HepG2 (cell line): ENCODE results near the gene EVA1C. TPM values are rescaled to one million over a fixed set of nuclear protein-coding genes. Genes with fewer than 3 reads are reported as not detected.

ENCODE experiments used
- AGO2 ChIP-seq: fragments of 200-400 bp; formaldehyde crosslinking; optimal IDR thresholded peaks from 2 replicates; pipeline ENCODE3; 2017; ENCODE audit warnings: mild to moderate bottlenecking, low read depth, low read length, moderate library complexity
- HOXA5 ChIP-seq: sonication (generic); formaldehyde crosslinking; IDR thresholded peaks from 2 replicates; pipeline ENCODE4 v1.4.0; 2020; ENCODE audit warnings: missing genetic modification reagents
- KDM5B ChIP-seq: sonication (generic); formaldehyde crosslinking; IDR thresholded peaks from 2 replicates; pipeline ENCODE4 v1.4.0; 2020; ENCODE audit warnings: missing genetic modification reagents, mild to moderate bottlenecking, borderline replicate concordance
- KLF16 ChIP-seq, 2 experiments: sonication (generic) in 1 of 2; formaldehyde crosslinking in 1 of 2; IDR thresholded peaks; 2 replicates each; pipeline versions ENCODE4 v1.6.1 to v1.8.0; 2016 to 2023; ENCODE audit warnings: missing genetic modification reagents in 2 of 2, missing compliant biosample characterization in 1 of 2
- NFYC ChIP-seq: IDR thresholded peaks from 2 replicates; pipeline ENCODE4 v1.6.1; 2016; ENCODE audit warnings: missing genetic modification reagents, missing compliant biosample characterization
- PHF21A ChIP-seq: sonication (generic); formaldehyde crosslinking; IDR thresholded peaks from 2 replicates; pipeline ENCODE4 v1.5.0; 2020; ENCODE audit warnings: mild to moderate bottlenecking, missing genetic modification reagents
- STAT5B ChIP-seq: sonication (generic); formaldehyde crosslinking; IDR thresholded peaks from 2 replicates; pipeline ENCODE4 v1.4.0; 2020; ENCODE audit warnings: missing genetic modification reagents
- ZFP82 ChIP-seq: sonication (generic); formaldehyde crosslinking; IDR thresholded peaks from 2 replicates; pipeline ENCODE4 v1.5.1; 2020; ENCODE audit warnings: mild to moderate bottlenecking, missing genetic modification reagents, borderline replicate concordance
- ZNF160 ChIP-seq: sonication (generic); formaldehyde crosslinking; IDR thresholded peaks from 2 replicates; pipeline ENCODE4 v1.8.0; 2022; ENCODE audit warnings: mild to moderate bottlenecking, inconsistent platforms, missing genetic modification reagents
- ZNF207 ChIP-seq: fragments of 450-650 bp; IDR thresholded peaks from 2 replicates; pipeline ENCODE4 v1.6.1; 2016; ENCODE audit warnings: antibody characterized with exemption, borderline replicate concordance
- ZSCAN9 ChIP-seq: IDR thresholded peaks from 2 replicates; pipeline ENCODE4 v1.6.1; 2016; ENCODE audit warnings: borderline replicate concordance
- polyA plus RNA-seq, 8 experiments: library from polyadenylated mRNA; depleted of rRNA in 3 of 8; stranded (reverse) in 7 of 8; unstranded in 1 of 8; fragments of >200 nt; fragmentation: Illumina TruSeq in 4 of 8; extraction: Trizol in 4 of 8; gene quantifications; 2 replicates each; pipeline versions ENCODE4 v1.2.1 to v1.2.3, GENCODE V29; 2011 to 2016; ENCODE audit warnings: low read depth in 4 of 8, missing spikeins in 1 of 8, mixed read lengths in 1 of 8; ENCODE audit not compliant: insufficient read depth in 1 of 8
- total RNA-seq, 5 experiments: library from RNA; depleted of rRNA; stranded (reverse); fragments of >200 nt; fragmentation: Illumina TruSeq; extraction: Trizol; gene quantifications; 2 replicates each; pipeline ENCODE4 v1.2.3, GENCODE V29; 2016; ENCODE audit warnings: low read depth in 1 of 5
- TF ChIP-seq, protein P1 (sequence below): sonication (generic); formaldehyde crosslinking; IDR thresholded peaks from 2 replicates; pipeline ENCODE4 v1.5.0; 2020; ENCODE audit warnings: mild to moderate bottlenecking, missing genetic modification reagents
- TF ChIP-seq, protein P2 (sequence below), 2 experiments: sonication (generic) in 1 of 2; formaldehyde crosslinking in 1 of 2; IDR thresholded peaks; 2 replicates each; pipeline versions ENCODE4 v1.4.0 to v1.6.1; 2016 to 2020; ENCODE audit warnings: borderline replicate concordance in 1 of 2, low read depth in 1 of 2, mild to moderate bottlenecking in 1 of 2, missing genetic modification reagents in 1 of 2
- TF ChIP-seq, protein P3 (sequence below): sonication (generic); formaldehyde crosslinking; IDR thresholded peaks from 2 replicates; pipeline ENCODE4 v1.4.0; 2020; ENCODE audit warnings: mild to moderate bottlenecking, missing genetic modification reagents
- TF ChIP-seq, protein P4 (sequence below): sonication (generic); formaldehyde crosslinking; IDR thresholded peaks from 2 replicates; pipeline ENCODE4 v1.5.0; 2020; ENCODE audit warnings: mild to moderate bottlenecking, missing genetic modification reagents

Gene EVA1C
- total and polyA plus RNA-seq, 2 of the 13 experiments (the other 11 are each of a cell fraction or from before 2014, with no cell fraction given) = 0.29 to 0.34 TPM

DNA sequence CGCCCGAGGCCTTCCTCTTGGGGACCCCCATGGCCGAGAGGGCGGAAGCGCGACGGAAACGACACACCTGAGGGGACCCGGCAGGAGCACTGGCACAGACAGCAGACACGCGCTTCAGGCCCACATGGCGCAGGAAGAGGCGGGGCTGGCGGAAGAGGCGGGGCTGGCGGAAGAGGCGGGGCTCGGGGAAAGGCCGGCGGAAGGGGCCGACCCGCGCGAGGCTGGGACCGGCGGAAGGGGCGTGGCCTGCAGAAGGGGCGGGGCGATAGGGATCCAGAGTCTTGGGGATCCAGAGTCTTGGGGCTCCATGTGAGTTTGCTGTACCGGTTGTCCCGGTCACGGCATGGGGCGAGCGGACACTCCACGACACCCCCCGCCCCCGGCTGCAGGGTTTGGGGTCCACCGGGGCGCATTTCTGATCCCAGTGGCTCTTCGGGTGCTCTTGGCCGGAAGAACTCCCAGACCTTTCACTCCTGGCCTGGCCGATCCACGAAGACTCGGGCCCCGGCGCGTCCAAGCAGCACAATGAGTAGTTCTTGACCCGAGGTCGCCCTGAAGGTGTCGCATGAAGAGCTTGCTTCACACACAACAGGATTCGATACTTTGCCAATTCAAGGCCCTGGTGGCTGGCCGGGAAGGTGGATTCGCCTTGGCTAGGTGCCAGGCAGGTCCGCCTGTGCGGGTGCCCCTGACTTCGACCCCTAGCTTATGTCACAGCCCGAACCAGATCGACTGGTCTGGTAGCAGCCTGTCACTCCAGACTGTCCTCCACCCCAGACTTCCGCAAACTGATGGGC, 19.4 kb upstream of the EVA1C start, which contains the start of gene URB1 (continued):
- TF ChIP-seq, protein P1, sequence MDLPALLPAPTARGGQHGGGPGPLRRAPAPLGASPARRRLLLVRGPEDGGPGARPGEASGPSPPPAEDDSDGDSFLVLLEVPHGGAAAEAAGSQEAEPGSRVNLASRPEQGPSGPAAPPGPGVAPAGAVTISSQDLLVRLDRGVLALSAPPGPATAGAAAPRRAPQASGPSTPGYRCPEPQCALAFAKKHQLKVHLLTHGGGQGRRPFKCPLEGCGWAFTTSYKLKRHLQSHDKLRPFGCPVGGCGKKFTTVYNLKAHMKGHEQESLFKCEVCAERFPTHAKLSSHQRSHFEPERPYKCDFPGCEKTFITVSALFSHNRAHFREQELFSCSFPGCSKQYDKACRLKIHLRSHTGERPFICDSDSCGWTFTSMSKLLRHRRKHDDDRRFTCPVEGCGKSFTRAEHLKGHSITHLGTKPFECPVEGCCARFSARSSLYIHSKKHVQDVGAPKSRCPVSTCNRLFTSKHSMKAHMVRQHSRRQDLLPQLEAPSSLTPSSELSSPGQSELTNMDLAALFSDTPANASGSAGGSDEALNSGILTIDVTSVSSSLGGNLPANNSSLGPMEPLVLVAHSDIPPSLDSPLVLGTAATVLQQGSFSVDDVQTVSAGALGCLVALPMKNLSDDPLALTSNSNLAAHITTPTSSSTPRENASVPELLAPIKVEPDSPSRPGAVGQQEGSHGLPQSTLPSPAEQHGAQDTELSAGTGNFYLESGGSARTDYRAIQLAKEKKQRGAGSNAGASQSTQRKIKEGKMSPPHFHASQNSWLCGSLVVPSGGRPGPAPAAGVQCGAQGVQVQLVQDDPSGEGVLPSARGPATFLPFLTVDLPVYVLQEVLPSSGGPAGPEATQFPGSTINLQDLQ (CRISPR knock-in tag) = no peak; the same call in 1 of the 2 replicates
- no peak for TF ChIP-seq ZNF160 (CRISPR knock-in tag)
- no peak for TF ChIP-seq ZNF207
- TF ChIP-seq, protein P2, sequence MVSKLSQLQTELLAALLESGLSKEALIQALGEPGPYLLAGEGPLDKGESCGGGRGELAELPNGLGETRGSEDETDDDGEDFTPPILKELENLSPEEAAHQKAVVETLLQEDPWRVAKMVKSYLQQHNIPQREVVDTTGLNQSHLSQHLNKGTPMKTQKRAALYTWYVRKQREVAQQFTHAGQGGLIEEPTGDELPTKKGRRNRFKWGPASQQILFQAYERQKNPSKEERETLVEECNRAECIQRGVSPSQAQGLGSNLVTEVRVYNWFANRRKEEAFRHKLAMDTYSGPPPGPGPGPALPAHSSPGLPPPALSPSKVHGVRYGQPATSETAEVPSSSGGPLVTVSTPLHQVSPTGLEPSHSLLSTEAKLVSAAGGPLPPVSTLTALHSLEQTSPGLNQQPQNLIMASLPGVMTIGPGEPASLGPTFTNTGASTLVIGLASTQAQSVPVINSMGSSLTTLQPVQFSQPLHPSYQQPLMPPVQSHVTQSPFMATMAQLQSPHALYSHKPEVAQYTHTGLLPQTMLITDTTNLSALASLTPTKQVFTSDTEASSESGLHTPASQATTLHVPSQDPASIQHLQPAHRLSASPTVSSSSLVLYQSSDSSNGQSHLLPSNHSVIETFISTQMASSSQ (IDR thresholded peaks at IDR 0.05; ENCODE audit: low read depth) = no peak
- TF ChIP-seq, protein P2 (CRISPR knock-in tag; IDR thresholded peaks at IDR 0.05; ENCODE audit: borderline replicate concordance) = no peak
- TF ChIP-seq ZFP82 (CRISPR knock-in tag) = no peak
- TF ChIP-seq HOXA5 = 0 out of 2 replicates have a peak, but pooled peaks have one; percentile 66
- TF ChIP-seq, protein P3, sequence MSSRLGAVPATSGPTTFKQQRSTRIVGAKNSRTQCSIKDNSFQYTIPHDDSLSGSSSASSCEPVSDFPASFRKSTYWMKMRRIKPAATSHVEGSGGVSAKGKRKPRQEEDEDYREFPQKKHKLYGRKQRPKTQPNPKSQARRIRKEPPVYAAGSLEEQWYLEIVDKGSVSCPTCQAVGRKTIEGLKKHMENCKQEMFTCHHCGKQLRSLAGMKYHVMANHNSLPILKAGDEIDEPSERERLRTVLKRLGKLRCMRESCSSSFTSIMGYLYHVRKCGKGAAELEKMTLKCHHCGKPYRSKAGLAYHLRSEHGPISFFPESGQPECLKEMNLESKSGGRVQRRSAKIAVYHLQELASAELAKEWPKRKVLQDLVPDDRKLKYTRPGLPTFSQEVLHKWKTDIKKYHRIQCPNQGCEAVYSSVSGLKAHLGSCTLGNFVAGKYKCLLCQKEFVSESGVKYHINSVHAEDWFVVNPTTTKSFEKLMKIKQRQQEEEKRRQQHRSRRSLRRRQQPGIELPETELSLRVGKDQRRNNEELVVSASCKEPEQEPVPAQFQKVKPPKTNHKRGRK (CRISPR knock-in tag) = no peak
- peak; percentile 33; the same call in 1 of the 2 replicates for TF ChIP-seq PHF21A (CRISPR knock-in tag)
- TF ChIP-seq KLF16 (CRISPR knock-in tag; IDR thresholded peaks at IDR 0.05) = peak; percentile 18 to 76; a peak in 2 of 4 replicates
- no peak for TF ChIP-seq NFYC (CRISPR knock-in tag)
- TF ChIP-seq, protein P4, sequence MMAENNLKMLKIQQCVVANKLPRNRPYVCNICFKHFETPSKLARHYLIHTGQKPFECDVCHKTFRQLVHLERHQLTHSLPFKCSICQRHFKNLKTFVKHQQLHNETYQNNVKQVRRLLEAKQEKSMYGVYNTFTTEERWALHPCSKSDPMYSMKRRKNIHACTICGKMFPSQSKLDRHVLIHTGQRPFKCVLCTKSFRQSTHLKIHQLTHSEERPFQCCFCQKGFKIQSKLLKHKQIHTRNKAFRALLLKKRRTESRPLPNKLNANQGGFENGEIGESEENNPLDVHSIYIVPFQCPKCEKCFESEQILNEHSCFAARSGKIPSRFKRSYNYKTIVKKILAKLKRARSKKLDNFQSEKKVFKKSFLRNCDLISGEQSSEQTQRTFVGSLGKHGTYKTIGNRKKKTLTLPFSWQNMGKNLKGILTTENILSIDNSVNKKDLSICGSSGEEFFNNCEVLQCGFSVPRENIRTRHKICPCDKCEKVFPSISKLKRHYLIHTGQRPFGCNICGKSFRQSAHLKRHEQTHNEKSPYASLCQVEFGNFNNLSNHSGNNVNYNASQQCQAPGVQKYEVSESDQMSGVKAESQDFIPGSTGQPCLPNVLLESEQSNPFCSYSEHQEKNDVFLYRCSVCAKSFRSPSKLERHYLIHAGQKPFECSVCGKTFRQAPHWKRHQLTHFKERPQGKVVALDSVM (CRISPR knock-in tag) = peak; percentile 22; the same call in 1 of the 2 replicates
- no peak for TF ChIP-seq ZSCAN9
- peak; percentile 58 for TF ChIP-seq KDM5B (CRISPR knock-in tag)
- peak; percentile 73 for TF ChIP-seq AGO2
- TF ChIP-seq STAT5B = no peak
